PC-3 (cell line): ENCODE data around the gene THADA. TPM values are rescaled to one million over a fixed set of nuclear protein-coding genes. Genes with fewer than 3 reads are reported as not detected.
A peak's percentile ranks its signal among the peaks of the same experiment; 100 is the strongest.

Source experiments
- ATAC-seq: fragments of 200-7000 bp; cut with Tn5 transposase; 2 replicates; pipeline ENCODE4 v1.9.1; 2020; ENCODE audit warnings: mild to moderate bottlenecking, moderate library complexity
- BruUV-seq: library from RNA; stranded (reverse); fragments of 400-500 nt; replicated peaks from 2 replicates; lab custom pipeline; 2021; lab: Mats Ljungman, UMichigan
- CTCF ChIA-PET: fragments of 300-600 bp; sonication (Branson Sonifier 250); formaldehyde crosslinking; loops from one replicate; lab custom pipeline; 2022; ENCODE audit warnings: antibody characterized with exemption; lab: Charles Lee
- POLR2A ChIA-PET: fragments of 300-600 bp; sonication (Branson Sonifier 250); formaldehyde crosslinking; loops from one replicate; lab custom pipeline; 2022; ENCODE audit warnings: antibody characterized with exemption; ENCODE audit not compliant: unreplicated experiment; lab: Charles Lee
- DNase-seq: peaks from one replicate; pipeline ENCODE4 v3.0.0-alpha.2; 2015
- H2AFZ ChIP-seq: fragments of 300-600 bp; sonication (generic); 2 replicates; pipeline ENCODE4 v1.6.0; 2016; ENCODE audit warnings: antibody characterized with exemption, low read length
- H3F3A ChIP-seq: fragments of 300-600 bp; sonication (generic); one replicate; pipeline ENCODE4 v1.6.0; 2017; ENCODE audit warnings: antibody characterized with exemption, low read length, control low read depth, mild to moderate bottlenecking; ENCODE audit not compliant: unreplicated experiment
- H3K27ac ChIP-seq: fragments of 300-600 bp; sonication (generic); 2 replicates; pipeline ENCODE4 v1.5.1; 2016; ENCODE audit warnings: mild to moderate bottlenecking, low read length
- H3K27me3 ChIP-seq: fragments of 300-600 bp; sonication (generic); 2 replicates; pipeline ENCODE4 v1.6.1; 2016; ENCODE audit warnings: low read length, mixed read lengths
- H3K36me3 ChIP-seq: fragments of 300-600 bp; sonication (generic); 2 replicates; pipeline ENCODE4 v1.6.1; 2016; ENCODE audit warnings: low read depth, mixed run types, low read length, mixed read lengths
- H3K4me1 ChIP-seq: fragments of 300-600 bp; sonication (generic); 2 replicates; pipeline ENCODE4 v1.5.1; 2016; ENCODE audit warnings: low read length; ENCODE audit not compliant: insufficient read depth
- H3K4me2 ChIP-seq: fragments of 300-600 bp; sonication (generic); 2 replicates; pipeline ENCODE4 v1.6.0; 2016; ENCODE audit warnings: low read length
- H3K4me3 ChIP-seq: fragments of 300-600 bp; sonication (generic); 2 replicates; pipeline ENCODE4 v1.5.1; 2016; ENCODE audit warnings: mild to moderate bottlenecking, low read length, mixed read lengths
- H3K79me2 ChIP-seq: fragments of 300-600 bp; sonication (generic); 2 replicates; pipeline ENCODE4 v1.6.1; 2017; ENCODE audit warnings: low read length, mixed read lengths
- H3K9ac ChIP-seq: fragments of 300-600 bp; sonication (generic); 2 replicates; pipeline ENCODE4 v1.6.0; 2016; ENCODE audit warnings: mild to moderate bottlenecking, low read length
- H3K9me2 ChIP-seq: fragments of 300-600 bp; sonication (generic); replicated peaks from 2 replicates; pipeline ENCODE4 v1.6.1; 2016; ENCODE audit warnings: mixed run types, low read length, mixed read lengths
- H3K9me3 ChIP-seq: fragments of 300-600 bp; sonication (generic); 2 replicates; pipeline ENCODE4 v1.6.1; 2016; ENCODE audit warnings: low read length, mixed read lengths
- H4K20me1 ChIP-seq: fragments of 300-600 bp; sonication (generic); 2 replicates; pipeline ENCODE4 v1.6.1; 2016; ENCODE audit warnings: low read length, mixed read lengths
- EZH2 ChIP-seq: fragments of 300-600 bp; sonication (generic); IDR thresholded peaks from one replicate; pipeline ENCODE4 v1.6.1; 2017; ENCODE audit warnings: antibody characterized with exemption, mild to moderate bottlenecking, low read length; ENCODE audit not compliant: unreplicated experiment
- EZH2phosphoT487 ChIP-seq: fragments of 300-600 bp; sonication (generic); IDR thresholded peaks from 2 replicates; pipeline ENCODE4 v1.6.1; 2018; ENCODE audit warnings: mild to moderate bottlenecking, antibody characterized with exemption, low read length, borderline replicate concordance
- intact Hi-C: fragments of 100-400 bp; cut with micrococcal nuclease; formaldehyde crosslinking; loops from 2 replicates; pipeline ENCODE4 v1.9.0; 2023
- total RNA-seq: library from RNA; depleted of rRNA; stranded (reverse); fragments of >200 nt; gene quantifications from 2 replicates; pipeline ENCODE4 v1.2.3, GENCODE V29; 2014
- TF ChIP-seq, protein P1 (sequence below): fragments of 300-600 bp; sonication (generic); conservative IDR thresholded peaks from 2 replicates; pipeline ENCODE4 v1.5.1; 2017; ENCODE audit warnings: antibody characterized with exemption, low read depth, mild to moderate bottlenecking, low read length

THADA gene
- total RNA-seq, 1 experiment from 2014 or later = 33.6 TPM

- Histone ChIP-seq H3K4me3 (no peak overlapping the region), H4K20me1 (no peaks in the 10 kb centered on the region), H3K27ac (peak overlapping the region; percentile 41), H3K4me1 (peaks cover 25% of the 10 kb centered on the region), H3K4me2 (peak overlapping the region; percentile 13; the same call in 1 of the 2 replicates), H3F3A (no peaks in the 10 kb centered on the region), H3K36me3 (no peaks in the 10 kb centered on the region; the same call in 1 of the 2 replicates), H3K9me2 (no peaks in the 10 kb centered on the region), H3K27me3 (no peaks in the 10 kb centered on the region), H3K9ac (no peak overlapping the region), H2AFZ (peak overlapping the region; percentile 39; the same call in 1 of the 2 replicates), H3K79me2 (no peaks in the 10 kb centered on the region), H3K9me3 (no peaks in the 10 kb centered on the region)
- ATAC-seq (peak; percentile 80), DNase-seq (peak; percentile 85)
- intact Hi-C loops = loop anchor here (10.0 kb wide), 1 partner anchor 405 kb away; no protein-coding TSS in a partner anchor
- TF ChIP-seq, protein P1, sequence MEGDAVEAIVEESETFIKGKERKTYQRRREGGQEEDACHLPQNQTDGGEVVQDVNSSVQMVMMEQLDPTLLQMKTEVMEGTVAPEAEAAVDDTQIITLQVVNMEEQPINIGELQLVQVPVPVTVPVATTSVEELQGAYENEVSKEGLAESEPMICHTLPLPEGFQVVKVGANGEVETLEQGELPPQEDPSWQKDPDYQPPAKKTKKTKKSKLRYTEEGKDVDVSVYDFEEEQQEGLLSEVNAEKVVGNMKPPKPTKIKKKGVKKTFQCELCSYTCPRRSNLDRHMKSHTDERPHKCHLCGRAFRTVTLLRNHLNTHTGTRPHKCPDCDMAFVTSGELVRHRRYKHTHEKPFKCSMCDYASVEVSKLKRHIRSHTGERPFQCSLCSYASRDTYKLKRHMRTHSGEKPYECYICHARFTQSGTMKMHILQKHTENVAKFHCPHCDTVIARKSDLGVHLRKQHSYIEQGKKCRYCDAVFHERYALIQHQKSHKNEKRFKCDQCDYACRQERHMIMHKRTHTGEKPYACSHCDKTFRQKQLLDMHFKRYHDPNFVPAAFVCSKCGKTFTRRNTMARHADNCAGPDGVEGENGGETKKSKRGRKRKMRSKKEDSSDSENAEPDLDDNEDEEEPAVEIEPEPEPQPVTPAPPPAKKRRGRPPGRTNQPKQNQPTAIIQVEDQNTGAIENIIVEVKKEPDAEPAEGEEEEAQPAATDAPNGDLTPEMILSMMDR = no peak
- no peak for TF ChIP-seq EZH2phosphoT487
- no peak for TF ChIP-seq EZH2
- ChIA-PET CTCF (interaction anchor here (0.6 kb wide), 1 partner anchor 300 kb away, joined by 3 read pairs; no protein-coding TSS in a partner anchor), POLR2A (interaction anchor here (0.5 to 0.7 kb wide), 2 partner anchors 11 to 102 kb away, joined by 3 to 13 read pairs; no protein-coding TSS in a partner anchor)
- BruUV-seq = no TSS peak
Measured at GRCh38 chr2:43540021-43540779, 55.6 kb downstream of the THADA start.

- TF ChIP-seq EZH2phosphoT487 (no peak), EZH2 (no peak)
- TF ChIP-seq, protein P1 = no peak
- Histone ChIP-seq H3K27me3 (no peaks in the 10 kb centered on the region), H3K9me2 (no peaks in the 10 kb centered on the region), H3K4me2 (no peak overlapping the region), H3K9me3 (no peaks in the 10 kb centered on the region), H3K36me3 (no peaks in the 10 kb centered on the region; the same call in 1 of the 2 replicates), H3K4me1 (peaks cover 25% of the 10 kb centered on the region), H2AFZ (peak overlapping the region; percentile 39; the same call in 1 of the 2 replicates), H3K9ac (no peak overlapping the region), H3K27ac (peak overlapping the region; percentile 41), H3K79me2 (no peaks in the 10 kb centered on the region), H3F3A (no peaks in the 10 kb centered on the region), H3K4me3 (no peak overlapping the region), H4K20me1 (no peaks in the 10 kb centered on the region)
- intact Hi-C loops = no loop called here
- DNase-seq = no peak
- CTCF ChIA-PET = interaction anchor here (0.6 kb wide), 1 partner anchor 299 kb away, joined by 3 read pairs; no protein-coding TSS in a partner anchor
- BruUV-seq = no TSS peak
- no peak for ATAC-seq
- POLR2A ChIA-PET = interaction anchor here (0.7 kb wide), 1 partner anchor 101 kb away, joined by 3 read pairs; no protein-coding TSS in a partner anchor
Measured at GRCh38 chr2:43539436-43539835, 56.4 kb downstream of the THADA start.
